GM12892 (cell line): ENCODE measurements around the gene CSH1.

ENCODE experiments used
- POLR2A ChIP-seq: IDR thresholded peaks from 2 replicates; pipeline ENCODE4 v1.6.1; 2011; ENCODE audit warnings: low read depth, low read length, control low read depth
- POLR2AphosphoS5 ChIP-seq: IDR thresholded peaks from 2 replicates; pipeline ENCODE4 v1.6.1; 2011; ENCODE audit warnings: low read depth, low read length, control low read depth
- TAF1 ChIP-seq: IDR thresholded peaks from 2 replicates; pipeline ENCODE4 v1.6.1; 2011; ENCODE audit warnings: low read depth, mild to moderate bottlenecking, control low read depth, low read length, borderline replicate concordance

DNA sequence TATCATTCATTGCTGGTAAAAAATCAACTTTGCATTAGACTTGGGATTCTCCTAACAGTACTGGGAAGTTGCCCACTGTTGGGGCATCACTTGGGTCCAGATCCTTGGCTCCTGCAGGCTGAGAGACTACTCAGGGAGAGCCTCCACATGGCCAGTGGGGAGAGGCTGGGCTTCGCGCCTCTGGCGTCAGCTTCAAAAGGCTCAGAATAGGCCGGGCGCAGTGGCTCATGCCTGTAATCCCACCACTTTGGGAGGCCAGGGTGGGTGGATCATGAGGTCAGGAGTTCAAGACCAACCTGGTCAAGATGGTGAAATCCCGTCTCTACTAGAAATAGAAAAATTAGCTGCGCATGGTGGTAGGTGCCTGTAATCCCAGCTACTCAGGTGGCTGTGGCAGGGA, 18.1 kb upstream of the CSH1 start:
- TF ChIP-seq POLR2A, result no peak
- TF ChIP-seq POLR2AphosphoS5, result no peak
- TF ChIP-seq TAF1, result no peak
